Globus pallidus (tissue), 1 donor: ENCODE measurements around the gene PDE3A.

ENCODE experiments used
- DNase-seq: peaks from one replicate; pipeline ENCODE4 v3.0.0-alpha.2; 2015; ENCODE audit warnings: low spot score

PDE3A gene

GRCh38 chr12:20711846-20712245 is 343.5 kb downstream of the PDE3A start:
- DNase-seq, result no peak

GRCh38 chr12:20716037-20716436 is 347.7 kb downstream of the PDE3A start:
- DNase-seq, result no peak

GRCh38 chr12:20716985-20717384 is 348.6 kb downstream of the PDE3A start:
- no peak for DNase-seq

GRCh38 chr12:20718294-20718693 is 350.0 kb downstream of the PDE3A start:
- no peak for DNase-seq

GRCh38 chr12:20722142-20722541 is 353.8 kb downstream of the PDE3A start:
- no peak for DNase-seq

GRCh38 chr12:20731274-20731673 is 362.9 kb downstream of the PDE3A start:
- DNase-seq, result no peak
